ENCODE measurements around the gene HSD11B2.

Gene HSD11B2

DNA sequence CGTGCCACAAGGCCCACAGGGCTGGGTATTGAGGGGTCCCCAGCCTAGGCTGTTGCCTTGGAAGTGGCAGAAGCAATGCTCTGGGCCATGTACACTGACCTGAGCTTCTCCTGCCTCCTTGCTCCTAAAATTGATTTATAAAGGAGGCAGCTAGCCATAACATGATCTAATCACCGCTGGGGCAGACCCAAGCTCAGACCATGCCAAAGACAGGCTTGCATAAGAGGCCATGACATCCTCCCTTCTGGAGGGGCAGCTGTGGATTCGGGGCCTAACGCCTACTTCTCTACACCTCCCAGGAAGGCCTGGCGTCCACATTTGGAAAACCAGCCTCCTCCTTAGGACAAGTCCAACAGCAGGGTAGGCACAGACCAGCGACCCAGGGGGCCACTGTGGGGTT, 12.3 kb downstream of the HSD11B2 start:
- no peak overlapping the region for H2AK5ac ChIP-seq (ENCODE audit: low read length, severe bottlenecking)
- no peak for DNase-seq
- no peak overlapping the region for H3K23ac ChIP-seq (ENCODE audit: low read length in 2 of 2)
- no peak overlapping the region for H3K4ac ChIP-seq (ENCODE audit: low read depth in 1 of 2, low read length in 2 of 2)
- no peak overlapping the region for H3K14ac ChIP-seq (ENCODE audit: low read length in 2 of 2)
- H3K79me1 ChIP-seq (replicated peaks; ENCODE audit: low read length, poor library complexity, severe bottlenecking) = peaks cover 54% of the 10 kb centered on the region
- H2AFZ ChIP-seq (ENCODE audit: low read depth, low read length) = no peak overlapping the region
- no peak overlapping the region for H2BK15ac ChIP-seq (ENCODE audit: low read depth, poor library complexity, severe bottlenecking)
- H3K9me3 ChIP-seq (ENCODE audit: control insufficient read depth, low read length) = no peaks in the 10 kb centered on the region
- peaks cover 37% of the 10 kb centered on the region for H3K4me1 ChIP-seq (ENCODE audit: control insufficient read depth, insufficient read depth, low read depth, low read length)
- H3K27ac ChIP-seq (ENCODE audit: low read length, poor library complexity, severe bottlenecking) = no peak overlapping the region
- peak overlapping the region in 1 of 2 experiments; percentile 45 for H3K4me3 ChIP-seq (ENCODE audit: insufficient read depth in 1 of 2, low read depth in 1 of 2, low read length in 2 of 2)
- no peak overlapping the region for H2BK12ac ChIP-seq (ENCODE audit: low read length in 2 of 2)
- H3K27me3 ChIP-seq (ENCODE audit: control insufficient read depth in 1 of 2, insufficient read depth in 1 of 2, low read length in 2 of 2) = no peaks in the 10 kb centered on the region
- H3K36me3 ChIP-seq (ENCODE audit: control insufficient read depth in 1 of 2, insufficient read depth in 2 of 2, low read depth in 1 of 2, low read length in 2 of 2) = peaks cover 63 to 86% of the 10 kb centered on the region in 2 experiments
- no peak overlapping the region for H4K91ac ChIP-seq (ENCODE audit: low read length)
- no peak overlapping the region for H2BK5ac ChIP-seq (ENCODE audit: low read depth, low read length, poor library complexity, severe bottlenecking)
- WGBS = 89% methylated on average over 6 of the region's 6 CpGs
- H3K18ac ChIP-seq (ENCODE audit: low read depth in 1 of 2, low read length in 2 of 2) = no peak overlapping the region
- no peak overlapping the region for H4K8ac ChIP-seq (ENCODE audit: low read length)
- H3K9ac ChIP-seq (ENCODE audit: low read length) = peak overlapping the region; percentile 51
- H2BK120ac ChIP-seq (ENCODE audit: low read depth, low read length) = no peak overlapping the region
- H3K4me2 ChIP-seq (ENCODE audit: low read length, poor library complexity, severe bottlenecking) = no peak overlapping the region

DNA sequence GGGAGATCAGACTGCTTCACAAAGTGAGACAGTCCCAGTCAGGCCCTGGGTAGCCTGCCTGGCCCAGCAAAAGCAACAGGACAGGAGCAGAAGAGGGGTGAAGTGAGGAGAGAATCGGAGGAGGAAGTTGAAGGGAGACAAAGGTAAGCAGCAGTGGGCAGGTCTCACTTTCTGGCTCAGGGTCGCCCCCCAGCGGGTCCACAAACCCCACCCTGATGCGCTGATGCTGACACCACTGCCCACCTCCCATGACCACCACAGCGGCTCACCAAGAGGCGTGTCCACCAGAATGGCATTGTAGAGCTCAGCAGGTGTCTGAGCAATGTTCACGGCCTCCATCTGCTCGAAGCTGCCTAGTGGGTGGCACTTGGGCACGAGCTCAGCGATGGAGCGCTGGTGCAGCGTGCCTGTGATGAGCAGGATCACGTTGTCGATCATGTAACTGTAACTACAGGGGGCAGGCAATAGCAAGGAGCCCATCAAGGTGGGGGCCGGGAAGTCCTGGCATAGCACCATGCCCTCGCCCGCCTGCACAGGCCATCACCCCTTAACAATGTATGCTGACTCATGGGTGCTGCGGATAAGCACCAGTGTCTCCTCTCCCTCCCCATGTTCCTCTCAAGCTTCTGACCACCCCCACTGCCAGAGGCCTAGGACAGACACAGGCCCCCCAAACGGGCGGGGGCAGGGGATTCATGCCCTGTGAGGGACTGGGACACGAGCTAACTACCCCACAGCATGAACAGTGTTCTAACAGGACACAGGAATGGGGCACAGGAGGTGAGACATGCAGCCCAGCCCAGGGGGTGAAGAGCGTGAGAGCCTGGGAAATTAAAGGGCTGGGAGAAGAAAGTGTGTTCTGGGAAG, 13.6 kb downstream of the HSD11B2 start:
- H3K4me1 ChIP-seq (ENCODE audit: control insufficient read depth, insufficient read depth, low read depth, low read length) = peaks cover 37% of the 10 kb centered on the region
- H3K4ac ChIP-seq (ENCODE audit: low read depth in 1 of 2, low read length in 2 of 2) = no peak overlapping the region
- no peak overlapping the region for H2AK5ac ChIP-seq (ENCODE audit: low read length, severe bottlenecking)
- H3K27me3 ChIP-seq (ENCODE audit: control insufficient read depth in 1 of 2, insufficient read depth in 1 of 2, low read length in 2 of 2) = no peaks in the 10 kb centered on the region
- H2BK15ac ChIP-seq (ENCODE audit: low read depth, poor library complexity, severe bottlenecking) = no peak overlapping the region
- DNase-seq = no peak
- peak overlapping the region; percentile 51 for H3K9ac ChIP-seq (ENCODE audit: low read length)
- H4K8ac ChIP-seq (ENCODE audit: low read length) = no peak overlapping the region
- no peak overlapping the region for H3K14ac ChIP-seq (ENCODE audit: low read length in 2 of 2)
- no peak overlapping the region for H2BK120ac ChIP-seq (ENCODE audit: low read depth, low read length)
- H2BK5ac ChIP-seq (ENCODE audit: low read depth, low read length, poor library complexity, severe bottlenecking) = no peak overlapping the region
- H2AFZ ChIP-seq (ENCODE audit: low read depth, low read length) = no peak overlapping the region
- H3K18ac ChIP-seq (ENCODE audit: low read depth in 1 of 2, low read length in 2 of 2) = peak overlapping the region in 1 of 2 experiments; percentile 15
- H3K4me3 ChIP-seq (ENCODE audit: insufficient read depth in 1 of 2, low read depth in 1 of 2, low read length in 2 of 2) = peak overlapping the region in 1 of 2 experiments; percentile 11
- peaks cover 60 to 86% of the 10 kb centered on the region in 2 experiments for H3K36me3 ChIP-seq (ENCODE audit: control insufficient read depth in 1 of 2, insufficient read depth in 2 of 2, low read depth in 1 of 2, low read length in 2 of 2)
- H3K4me2 ChIP-seq (ENCODE audit: low read length, poor library complexity, severe bottlenecking) = no peak overlapping the region
- no peak overlapping the region for H3K27ac ChIP-seq (ENCODE audit: low read length, poor library complexity, severe bottlenecking)
- no peaks in the 10 kb centered on the region for H3K9me3 ChIP-seq (ENCODE audit: control insufficient read depth, low read length)
- no peak overlapping the region for H3K23ac ChIP-seq (ENCODE audit: low read length in 2 of 2)
- peaks cover 65% of the 10 kb centered on the region for H3K79me1 ChIP-seq (replicated peaks; ENCODE audit: low read length, poor library complexity, severe bottlenecking)
- no peak overlapping the region for H2BK12ac ChIP-seq (ENCODE audit: low read length in 2 of 2)
- H4K91ac ChIP-seq (ENCODE audit: low read length) = no peak overlapping the region
- 87% methylated on average over 21 of the region's 22 CpGs for WGBS

DNA sequence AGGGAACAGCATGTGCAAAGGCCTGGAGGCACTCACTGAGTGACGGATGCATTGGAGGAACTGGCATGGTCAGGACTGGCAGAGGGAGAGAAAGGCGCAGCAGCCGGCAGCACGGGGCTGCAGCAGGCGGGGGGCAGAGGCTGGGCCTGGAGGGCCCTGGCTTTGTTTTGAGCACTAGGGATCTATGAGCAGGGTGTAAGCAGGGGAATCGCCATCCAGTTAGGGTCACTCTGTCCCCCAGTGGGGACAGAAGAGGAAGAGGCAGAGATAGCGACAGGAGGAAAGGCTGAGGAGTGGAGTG, 14.2 kb downstream of the HSD11B2 start:
- H3K18ac ChIP-seq (ENCODE audit: low read depth in 1 of 2, low read length in 2 of 2) = peak overlapping the region in 1 of 2 experiments; percentile 15
- H3K4me2 ChIP-seq (ENCODE audit: low read length, poor library complexity, severe bottlenecking) = no peak overlapping the region
- no peak overlapping the region for H3K27ac ChIP-seq (ENCODE audit: low read length, poor library complexity, severe bottlenecking)
- H3K27me3 ChIP-seq (ENCODE audit: control insufficient read depth in 1 of 2, insufficient read depth in 1 of 2, low read length in 2 of 2) = no peaks in the 10 kb centered on the region
- H3K23ac ChIP-seq (ENCODE audit: low read length in 2 of 2) = no peak overlapping the region
- H3K9me3 ChIP-seq (ENCODE audit: control insufficient read depth, low read length) = no peaks in the 10 kb centered on the region
- H2BK5ac ChIP-seq (ENCODE audit: low read depth, low read length, poor library complexity, severe bottlenecking) = no peak overlapping the region
- no peak overlapping the region for H2AK5ac ChIP-seq (ENCODE audit: low read length, severe bottlenecking)
- H3K79me1 ChIP-seq (replicated peaks; ENCODE audit: low read length, poor library complexity, severe bottlenecking) = peaks cover 68% of the 10 kb centered on the region
- no peak overlapping the region for H3K4ac ChIP-seq (ENCODE audit: low read depth in 1 of 2, low read length in 2 of 2)
- H4K8ac ChIP-seq (ENCODE audit: low read length) = no peak overlapping the region
- 97% methylated on average over 7 of the region's 7 CpGs for WGBS
- no peak for DNase-seq
- peak overlapping the region; percentile 19 for H2BK15ac ChIP-seq (ENCODE audit: low read depth, poor library complexity, severe bottlenecking)
- H3K14ac ChIP-seq (ENCODE audit: low read length in 2 of 2) = no peak overlapping the region
- peaks cover 63 to 88% of the 10 kb centered on the region in 2 experiments for H3K36me3 ChIP-seq (ENCODE audit: control insufficient read depth in 1 of 2, insufficient read depth in 2 of 2, low read depth in 1 of 2, low read length in 2 of 2)
- no peak overlapping the region for H2AFZ ChIP-seq (ENCODE audit: low read depth, low read length)
- H3K9ac ChIP-seq (ENCODE audit: low read length) = peak overlapping the region; percentile 51
- H4K91ac ChIP-seq (ENCODE audit: low read length) = no peak overlapping the region
- H2BK120ac ChIP-seq (ENCODE audit: low read depth, low read length) = no peak overlapping the region
- peaks cover 37% of the 10 kb centered on the region for H3K4me1 ChIP-seq (ENCODE audit: control insufficient read depth, insufficient read depth, low read depth, low read length)
- peak overlapping the region in 1 of 2 experiments; percentile 21 for H2BK12ac ChIP-seq (ENCODE audit: low read length in 2 of 2)
- H3K4me3 ChIP-seq (ENCODE audit: insufficient read depth in 1 of 2, low read depth in 1 of 2, low read length in 2 of 2) = no peak overlapping the region

DNA sequence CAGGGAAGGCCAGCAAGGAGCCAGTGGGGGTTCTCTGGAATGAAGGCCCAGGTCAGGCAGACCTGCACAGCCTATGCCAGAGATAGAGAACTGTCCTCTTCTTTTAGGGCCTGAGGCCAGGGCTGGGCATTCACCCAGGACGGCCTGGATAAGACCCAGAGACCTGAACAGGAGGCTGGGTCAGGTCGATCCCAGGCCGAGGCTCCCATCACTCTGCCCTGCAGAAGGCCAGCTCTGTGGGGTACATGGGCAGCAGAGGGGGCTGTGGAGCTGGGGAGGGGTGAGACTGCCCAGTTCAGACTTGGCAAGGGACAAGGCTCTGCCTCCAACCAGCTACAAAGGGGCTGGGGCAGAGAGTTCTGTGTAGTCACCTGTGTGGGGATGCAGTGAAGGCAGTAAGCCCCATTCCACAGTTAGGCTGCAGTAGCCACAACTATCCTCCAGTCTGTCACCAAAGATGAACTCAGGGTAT, 14.6 kb downstream of the HSD11B2 start:
- H3K27ac ChIP-seq (ENCODE audit: low read length, poor library complexity, severe bottlenecking) = no peak overlapping the region
- no peak overlapping the region for H2AFZ ChIP-seq (ENCODE audit: low read depth, low read length)
- no peak overlapping the region for H3K4me3 ChIP-seq (ENCODE audit: insufficient read depth in 1 of 2, low read depth in 1 of 2, low read length in 2 of 2)
- DNase-seq = no peak
- H3K79me1 ChIP-seq (replicated peaks; ENCODE audit: low read length, poor library complexity, severe bottlenecking) = peaks cover 68% of the 10 kb centered on the region
- H4K8ac ChIP-seq (ENCODE audit: low read length) = no peak overlapping the region
- H2BK120ac ChIP-seq (ENCODE audit: low read depth, low read length) = no peak overlapping the region
- no peak overlapping the region for H3K4ac ChIP-seq (ENCODE audit: low read depth in 1 of 2, low read length in 2 of 2)
- no peak overlapping the region for H4K91ac ChIP-seq (ENCODE audit: low read length)
- peak overlapping the region; percentile 19 for H2BK15ac ChIP-seq (ENCODE audit: low read depth, poor library complexity, severe bottlenecking)
- no peak overlapping the region for H3K14ac ChIP-seq (ENCODE audit: low read length in 2 of 2)
- H3K9me3 ChIP-seq (ENCODE audit: control insufficient read depth, low read length) = no peaks in the 10 kb centered on the region
- no peak overlapping the region for H2BK5ac ChIP-seq (ENCODE audit: low read depth, low read length, poor library complexity, severe bottlenecking)
- H2AK5ac ChIP-seq (ENCODE audit: low read length, severe bottlenecking) = no peak overlapping the region
- H3K18ac ChIP-seq (ENCODE audit: low read depth in 1 of 2, low read length in 2 of 2) = no peak overlapping the region
- H3K9ac ChIP-seq (ENCODE audit: low read length) = peak overlapping the region; percentile 65
- H3K4me1 ChIP-seq (ENCODE audit: control insufficient read depth, insufficient read depth, low read depth, low read length) = peaks cover 37% of the 10 kb centered on the region
- H2BK12ac ChIP-seq (ENCODE audit: low read length in 2 of 2) = peak overlapping the region in 1 of 2 experiments; percentile 14
- 94% methylated on average over 3 of the region's 3 CpGs for WGBS
- H3K36me3 ChIP-seq (ENCODE audit: control insufficient read depth in 1 of 2, insufficient read depth in 2 of 2, low read depth in 1 of 2, low read length in 2 of 2) = peaks cover 62 to 88% of the 10 kb centered on the region in 2 experiments
- H3K23ac ChIP-seq (ENCODE audit: low read length in 2 of 2) = no peak overlapping the region
- no peak overlapping the region for H3K4me2 ChIP-seq (ENCODE audit: low read length, poor library complexity, severe bottlenecking)
- no peaks in the 10 kb centered on the region for H3K27me3 ChIP-seq (ENCODE audit: control insufficient read depth in 1 of 2, insufficient read depth in 1 of 2, low read length in 2 of 2)

Measured in mesenchymal stem cell (in vitro differentiated cells and primary cell).